ENCODE results near the gene SLC7A6.

Gene SLC7A6

DNA sequence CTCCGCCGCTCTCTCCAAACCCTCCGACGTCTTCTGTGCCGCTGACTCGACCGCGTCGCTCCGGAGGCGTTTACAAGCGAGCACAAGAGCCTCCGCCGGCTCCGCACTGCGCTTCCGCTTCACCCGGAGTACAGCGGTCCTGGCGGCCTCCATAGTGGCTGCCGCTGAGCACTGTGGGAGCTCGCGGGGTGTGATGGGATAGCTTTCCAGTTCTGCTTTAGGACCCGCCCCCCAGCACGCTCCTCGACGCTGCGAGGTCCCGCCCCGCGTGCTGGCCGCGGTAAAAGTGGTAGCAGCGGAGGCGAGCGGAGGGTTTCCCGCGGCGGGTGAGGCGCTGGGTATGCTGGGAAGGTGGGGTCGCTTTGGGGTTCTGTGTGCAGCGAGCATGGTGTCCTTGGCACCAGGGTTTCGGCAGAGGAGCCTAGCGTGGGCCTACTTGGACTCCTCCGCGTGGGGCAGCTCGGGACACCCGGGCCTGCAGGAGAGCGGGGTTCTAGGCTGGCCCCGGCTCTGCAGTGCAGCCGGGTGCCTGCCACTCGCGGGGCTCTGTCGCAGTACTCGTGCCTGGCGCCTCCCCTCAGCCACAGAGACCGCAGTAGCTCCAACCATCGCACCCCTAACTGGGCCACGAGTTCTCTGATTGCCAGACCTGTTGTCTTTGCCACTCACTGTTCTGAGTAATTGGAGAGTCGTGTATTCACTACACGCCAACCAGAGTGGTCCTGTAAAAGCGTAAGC, 46.6 kb downstream of the SLC7A6 start, which contains the start of the genes PRMT7 and SLC7A6OS:
TSS of gene PRMT7 (plus strand) at position 246 of the 738 bp plus-strand sequence. CDS start 4,961 bp downstream, outside the sequence.
TSS of gene SLC7A6OS (minus strand) at position 173 of the 738 bp plus-strand sequence. CDS start at position 153, 20 bp downstream.
- peak; percentile 93 to 94 for DNase-seq

DNA sequence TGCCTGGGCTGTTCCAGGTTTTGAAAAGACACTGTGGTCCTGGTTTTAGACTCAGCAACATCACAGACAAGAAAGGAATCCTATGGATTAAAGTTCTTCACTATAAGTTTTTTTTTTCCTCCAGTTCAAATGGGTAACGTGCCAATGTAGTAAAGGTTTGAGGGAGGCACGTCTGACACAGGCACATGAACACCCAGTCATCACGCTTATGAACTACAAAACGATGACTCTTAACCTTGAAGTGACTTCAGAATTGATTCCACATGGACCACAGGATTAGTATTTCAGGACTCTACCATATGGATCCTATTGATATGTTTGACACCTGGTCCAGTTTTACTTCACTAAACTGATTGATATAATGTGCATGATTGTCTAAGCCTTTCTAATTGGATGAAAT, 48.8 kb downstream of the SLC7A6 start:
- DNase-seq = no peak

DNA sequence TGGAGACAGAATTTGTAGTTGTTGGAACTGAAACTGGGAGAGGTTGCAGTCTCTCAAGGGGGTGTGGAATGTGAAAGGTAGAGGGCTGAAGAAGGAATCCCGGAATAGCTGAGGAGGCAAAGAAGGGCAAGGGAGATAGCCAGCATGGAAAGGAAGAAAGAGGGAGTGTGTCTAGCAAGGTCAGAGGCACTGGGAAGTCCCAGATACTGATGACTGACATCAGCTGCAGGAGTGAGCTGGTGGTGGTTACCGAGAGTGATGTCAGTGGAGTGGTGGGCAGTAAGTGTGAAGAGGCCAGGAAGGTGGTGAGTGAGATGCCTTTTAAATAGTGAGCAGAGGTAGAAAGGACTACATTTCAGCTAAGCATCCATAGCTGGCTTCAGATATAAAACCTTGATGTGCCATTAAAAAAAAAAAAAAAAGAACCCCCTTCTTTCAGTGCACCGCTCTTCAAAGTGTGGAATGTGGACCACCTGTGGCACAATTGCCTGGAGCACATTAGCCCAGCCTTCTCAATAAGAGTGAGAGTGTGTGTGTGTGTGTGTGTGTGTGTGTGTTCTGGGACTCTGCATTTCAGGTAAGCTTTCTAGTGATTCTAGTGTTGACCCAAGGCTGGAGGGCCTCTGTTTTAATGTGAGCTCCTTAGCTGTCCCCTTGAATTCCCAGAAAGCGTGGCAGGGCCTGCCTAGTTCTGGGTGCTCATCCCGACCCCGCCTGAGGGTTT, 55.0 kb downstream of the SLC7A6 start:
- DNase-seq = peak; percentile 52 to 61

DNA sequence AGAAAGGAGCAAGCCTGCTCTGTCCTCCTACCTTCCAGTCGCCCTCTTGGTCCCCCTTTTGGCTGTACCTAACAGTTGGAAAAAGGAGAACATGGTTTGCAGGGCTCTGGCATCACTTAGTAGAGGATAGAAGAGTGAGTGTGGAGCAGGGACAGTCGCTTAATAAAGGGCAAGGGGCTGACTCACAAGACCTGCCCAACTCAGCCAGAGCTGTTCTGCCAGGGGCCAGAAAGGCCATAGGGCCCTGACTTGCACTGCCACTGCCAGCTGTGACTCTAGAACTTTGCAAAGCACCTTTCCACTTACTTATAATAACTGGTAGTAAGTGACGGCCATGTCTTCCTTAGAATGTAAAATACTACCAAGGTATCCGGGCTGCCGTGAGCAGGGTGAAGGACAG, 60.0 kb downstream of the SLC7A6 start:
- no peak for DNase-seq

DNA sequence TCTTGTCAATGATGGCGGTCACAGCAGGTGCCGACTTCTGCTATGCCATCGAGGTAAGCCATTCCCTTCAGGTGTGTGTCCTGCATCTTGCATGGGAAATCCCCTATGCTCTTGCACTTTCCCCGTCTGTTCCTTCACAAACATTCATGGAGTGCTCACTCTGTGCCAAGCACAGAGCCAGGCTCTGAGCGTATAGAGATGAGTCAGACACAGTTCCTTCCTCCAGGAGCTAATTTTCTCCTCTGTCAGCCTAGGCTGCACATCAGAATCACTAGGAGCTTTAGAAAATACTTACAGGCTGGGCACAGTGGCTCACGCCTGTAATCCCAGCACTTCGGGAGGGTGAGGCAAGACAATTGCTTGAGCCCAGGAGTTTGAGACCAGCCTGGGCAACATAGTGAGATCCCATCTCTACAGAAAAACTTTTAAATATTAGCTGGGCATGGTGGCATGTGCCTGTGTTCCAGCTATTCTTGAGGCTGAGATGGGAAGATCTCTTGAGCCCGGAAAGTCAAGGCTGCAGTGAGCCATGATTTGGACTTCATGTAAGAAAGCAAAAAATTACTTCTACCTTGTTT, 60.5 kb downstream of the SLC7A6 start:
- DNase-seq = no peak

DNA sequence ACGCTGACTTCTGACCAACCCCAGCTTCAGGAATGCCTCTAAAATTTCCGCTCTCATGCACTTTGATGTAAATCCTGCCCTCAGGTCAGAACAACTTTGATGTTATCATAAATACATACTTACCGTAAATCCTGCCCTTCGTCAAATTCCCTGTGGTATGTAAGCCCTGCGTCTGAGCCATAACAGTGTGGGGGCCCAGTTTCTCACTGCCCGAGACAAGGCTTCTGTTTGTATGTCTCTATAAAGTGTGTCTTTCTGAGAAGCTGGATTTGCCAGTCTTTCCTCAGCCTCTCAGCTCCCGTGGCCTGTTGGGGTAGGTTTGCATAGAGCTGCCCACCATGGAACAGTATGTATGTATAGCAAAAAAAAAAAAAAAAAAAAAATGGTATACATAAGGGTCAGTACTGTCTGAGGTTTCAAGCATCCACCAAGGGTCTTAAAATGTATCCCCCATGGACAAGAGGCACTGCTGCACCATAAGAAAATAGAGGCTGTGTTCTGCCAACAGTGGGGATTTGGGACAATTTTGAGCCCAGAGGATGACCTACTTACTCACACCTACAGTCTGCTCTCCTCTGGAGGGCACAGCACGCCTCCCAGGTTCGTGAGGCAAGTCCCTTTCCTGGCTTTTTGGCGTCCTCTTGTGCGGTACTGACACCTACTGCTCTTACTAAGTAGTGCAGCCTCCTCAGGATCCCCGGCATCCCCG, 64.0 kb downstream of the SLC7A6 start:
- peak; percentile 76 to 84 for DNase-seq

DNA sequence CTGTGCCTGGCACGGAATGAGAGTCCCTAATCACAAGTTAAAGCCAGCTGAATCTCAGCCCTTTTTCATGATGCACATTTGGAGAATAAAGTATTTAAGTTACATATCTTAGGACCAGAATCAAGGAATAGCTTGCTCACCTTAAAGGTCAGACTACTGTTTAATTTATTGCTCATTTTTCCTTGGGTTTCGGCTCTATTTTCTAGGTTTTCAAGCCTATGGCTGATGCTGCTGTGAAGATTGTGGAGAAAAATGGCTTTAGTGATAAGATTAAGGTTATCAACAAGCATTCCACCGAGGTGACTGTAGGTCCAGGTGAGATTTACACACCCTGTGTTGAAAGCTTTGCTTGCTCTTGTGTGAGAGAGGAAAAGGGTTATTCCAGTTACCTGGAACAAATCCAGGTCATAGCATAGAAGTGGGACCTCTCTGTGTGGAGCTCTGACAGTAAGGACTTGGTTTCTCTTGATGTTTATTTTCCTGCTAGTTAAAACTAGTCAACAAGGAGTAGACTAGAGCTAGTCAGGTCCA, 64.6 kb downstream of the SLC7A6 start:
- DNase-seq = no peak

DNA sequence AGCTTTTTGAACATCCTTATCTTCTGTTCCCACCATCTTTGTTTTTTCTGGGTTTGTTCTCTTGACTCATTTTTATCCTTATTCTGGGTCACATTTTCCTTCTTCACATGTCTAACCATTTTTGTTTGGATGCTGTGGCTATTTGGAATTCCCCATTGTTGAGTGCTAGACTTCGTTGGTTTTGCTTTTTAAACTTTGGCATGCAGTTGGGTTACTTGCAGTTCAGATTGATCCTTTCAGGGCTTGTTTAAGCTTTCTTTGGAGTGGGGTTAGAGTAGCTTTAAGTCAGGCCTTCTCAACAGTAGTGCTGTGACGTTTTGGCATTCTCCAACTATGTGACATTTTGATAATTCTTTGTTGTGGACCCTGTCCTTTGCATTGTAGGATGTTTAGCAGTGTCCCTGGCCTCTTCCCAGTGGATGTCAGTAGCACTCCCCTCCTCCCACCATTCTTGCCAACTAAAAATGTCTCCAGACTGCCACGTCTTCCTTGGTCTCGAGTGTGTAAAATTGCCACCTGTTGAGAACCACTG, 67.6 kb downstream of the SLC7A6 start:
- no peak for DNase-seq

DNA sequence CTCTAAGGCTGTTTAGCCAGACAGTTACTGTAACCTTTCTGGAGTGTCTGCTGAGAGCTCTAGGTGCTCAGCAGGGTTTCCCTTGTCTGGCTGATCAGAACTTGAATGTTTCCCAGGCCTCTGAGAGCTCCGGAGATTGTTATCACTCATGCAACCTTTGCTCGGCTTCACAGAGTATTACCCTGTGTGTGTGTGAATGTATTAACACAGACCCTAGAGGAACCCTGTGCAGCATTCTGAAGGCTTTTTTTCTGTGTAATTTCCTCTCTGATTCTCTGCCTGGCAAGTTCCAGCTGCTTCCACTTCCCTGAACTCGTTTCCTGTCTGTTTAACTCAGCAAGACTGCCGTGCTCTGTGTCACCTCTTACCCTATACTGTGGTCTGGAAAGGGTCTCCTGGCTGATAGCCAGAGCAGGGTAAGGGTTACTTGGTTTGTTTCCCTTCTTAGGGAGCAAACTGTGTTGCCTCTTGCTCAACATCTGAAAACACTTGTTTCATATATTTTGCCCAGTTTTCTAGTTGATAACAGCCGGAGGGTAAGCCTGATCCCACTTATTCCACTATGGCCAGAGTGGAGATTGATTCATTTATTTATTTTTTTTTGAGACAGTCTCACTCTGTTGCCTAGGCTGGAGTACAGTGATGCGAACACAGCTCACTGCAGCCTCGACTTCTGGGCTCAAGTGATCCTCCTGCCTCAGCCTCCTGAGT, 68.2 kb downstream of the SLC7A6 start:
- DNase-seq = no peak

DNA sequence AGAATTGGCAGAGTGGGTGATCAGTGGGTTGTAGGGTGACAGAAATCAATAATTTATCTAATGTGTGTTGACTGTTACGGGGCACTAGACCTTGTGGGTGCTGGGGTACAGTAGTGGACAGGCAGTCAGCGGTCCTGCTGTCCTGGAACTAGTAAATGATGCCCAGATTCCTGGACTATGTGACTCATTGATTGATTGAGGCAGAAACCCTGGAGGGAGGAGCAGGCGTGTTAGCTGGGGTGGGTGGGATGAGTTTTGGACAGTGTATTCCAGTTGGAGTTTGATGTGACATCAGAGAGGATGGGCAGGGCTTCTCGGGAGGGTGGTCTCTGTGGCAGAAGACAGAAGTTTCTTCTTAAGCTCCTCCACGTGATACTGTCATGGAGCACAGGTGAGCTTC, 70.8 kb downstream of the SLC7A6 start:
- DNase-seq = no peak

DNA sequence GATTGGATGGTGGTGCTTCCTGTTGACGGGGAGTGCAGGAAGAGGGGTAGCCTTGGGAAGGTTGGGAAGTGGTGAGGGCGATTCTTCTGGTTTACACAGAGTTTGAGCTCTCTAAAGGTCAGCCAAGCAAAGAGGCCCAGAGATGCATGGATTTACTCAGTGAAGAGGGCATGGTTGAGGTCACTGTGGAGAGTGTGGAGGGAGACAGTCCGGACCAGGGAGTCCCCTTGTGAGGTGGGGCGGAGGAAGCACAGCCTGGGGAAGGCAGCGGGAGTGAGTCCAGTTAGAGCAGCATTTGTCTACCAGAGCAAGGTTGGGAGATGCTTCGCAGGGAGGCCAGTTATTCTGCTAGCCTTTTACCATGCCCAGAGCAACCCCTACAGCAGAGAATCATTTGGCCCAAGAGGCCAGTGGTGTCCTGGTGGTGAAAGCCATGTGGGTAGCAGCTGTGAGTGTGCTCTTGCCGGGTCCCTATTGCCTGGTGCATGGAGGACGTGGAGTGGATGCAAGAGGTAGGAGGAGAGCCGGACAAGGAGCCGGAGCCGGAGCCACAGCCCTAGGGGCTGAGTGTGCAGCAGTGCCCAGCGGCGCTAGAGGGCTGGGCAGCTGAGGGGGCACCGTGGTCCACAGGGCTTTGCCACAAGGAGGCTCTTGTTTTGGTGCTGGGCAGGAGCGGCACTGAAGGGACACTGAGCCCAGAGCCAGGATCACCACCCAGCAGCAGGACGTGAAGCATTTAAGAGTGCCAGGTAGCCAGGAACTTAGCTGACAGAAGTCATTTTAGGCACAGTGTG, 74.2 kb downstream of the SLC7A6 start:
- no peak for DNase-seq

DNA sequence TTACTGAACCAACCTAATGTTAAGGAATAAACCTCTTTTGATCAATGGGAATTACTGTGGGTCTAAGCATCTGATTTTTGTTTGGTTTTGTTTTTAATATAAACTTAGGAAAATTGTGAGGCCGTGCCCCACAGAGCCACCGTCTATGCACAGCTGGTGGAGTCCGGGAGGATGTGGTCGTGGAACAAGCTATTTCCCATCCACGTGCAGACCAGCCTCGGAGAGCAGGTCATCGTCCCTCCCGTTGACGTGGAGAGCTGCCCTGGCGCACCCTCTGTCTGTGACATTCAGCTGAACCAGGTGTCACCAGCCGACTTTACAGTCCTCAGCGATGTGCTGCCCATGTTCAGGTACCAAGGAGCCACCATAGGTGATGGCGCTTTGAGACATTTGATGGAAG, 74.9 kb downstream of the SLC7A6 start:
- DNase-seq = no peak

DNA sequence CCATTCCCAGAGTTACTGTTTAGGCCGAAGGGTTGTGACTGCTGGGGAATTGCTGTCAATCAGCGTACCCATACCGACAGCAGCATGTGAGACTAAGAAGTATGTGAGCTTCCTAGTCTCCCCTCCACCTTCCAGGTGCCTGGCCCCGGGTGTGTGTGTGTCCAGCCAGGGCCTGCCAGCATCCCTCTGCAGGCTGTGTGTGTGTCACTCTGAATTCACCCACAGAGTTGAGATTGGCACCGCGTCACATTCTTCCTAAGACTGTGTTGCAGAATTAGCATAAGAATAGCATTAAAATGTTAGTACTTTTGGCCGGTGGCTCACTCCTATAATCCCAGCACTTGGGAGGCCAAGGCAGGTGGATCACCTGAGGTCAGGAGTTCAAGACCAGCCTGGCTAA, 78.3 kb downstream of the SLC7A6 start:
- no peak for DNase-seq

DNA sequence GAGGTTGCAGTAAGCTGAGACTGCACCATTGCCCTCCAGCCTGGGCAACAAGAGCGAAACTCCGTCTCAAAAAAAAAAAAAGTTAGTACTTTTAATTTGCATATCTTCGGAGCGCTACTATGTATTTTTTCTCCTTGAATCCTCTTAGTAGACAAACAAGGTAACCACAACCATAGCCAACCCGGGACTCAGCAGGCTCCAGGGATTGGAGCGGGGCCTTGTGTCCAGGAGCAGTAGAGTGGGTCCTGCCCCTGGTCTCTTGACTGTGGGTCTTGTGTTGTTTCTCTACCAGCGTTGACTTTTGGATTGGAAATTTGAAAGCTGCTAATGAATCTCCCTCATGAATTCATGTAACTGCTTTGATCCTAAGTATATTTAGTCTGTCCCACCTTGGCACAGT, 78.8 kb downstream of the SLC7A6 start:
- no peak for DNase-seq

DNA sequence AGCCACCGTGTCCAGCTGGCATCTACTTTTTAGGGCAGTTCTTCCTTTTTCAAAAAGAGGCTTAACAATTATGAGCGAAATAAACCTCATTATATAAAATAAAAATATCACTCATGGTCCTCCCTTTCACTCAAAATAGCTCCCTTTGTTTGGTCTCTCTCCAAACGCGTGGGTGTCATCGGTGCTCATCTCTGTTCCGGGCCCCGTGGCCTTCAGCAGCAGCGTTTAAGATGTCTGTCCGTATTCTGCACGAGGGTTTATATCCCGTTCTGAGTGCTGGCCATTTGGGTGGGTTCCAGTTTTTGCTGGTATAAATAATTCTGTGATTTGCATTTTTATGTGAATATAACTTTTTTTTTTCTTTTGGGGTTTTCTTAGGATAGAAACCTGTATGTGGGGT, 79.9 kb downstream of the SLC7A6 start:
- no peak for DNase-seq

DNA sequence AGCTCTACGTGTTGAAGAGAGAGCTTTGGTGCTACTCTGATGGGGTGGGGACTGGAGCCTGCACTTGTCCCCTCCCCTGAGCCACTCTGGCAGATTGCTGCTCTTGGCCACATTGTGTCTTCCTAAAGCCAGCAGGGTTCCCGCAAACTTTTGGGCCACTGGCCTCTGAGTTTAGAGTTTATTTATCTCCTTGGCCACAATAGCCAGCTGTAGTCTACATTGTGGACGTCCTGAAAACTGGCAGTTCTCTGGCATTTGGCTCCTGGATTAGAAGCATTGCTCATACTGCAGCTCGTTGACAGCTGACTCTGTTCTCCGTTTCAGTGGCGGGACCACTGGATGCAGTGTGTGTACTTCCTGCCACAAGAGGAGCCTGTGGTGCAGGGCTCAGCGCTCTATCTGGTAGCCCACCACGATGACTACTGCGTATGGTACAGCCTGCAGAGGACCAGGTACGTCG, 81.1 kb downstream of the SLC7A6 start:
- no peak for DNase-seq

DNA sequence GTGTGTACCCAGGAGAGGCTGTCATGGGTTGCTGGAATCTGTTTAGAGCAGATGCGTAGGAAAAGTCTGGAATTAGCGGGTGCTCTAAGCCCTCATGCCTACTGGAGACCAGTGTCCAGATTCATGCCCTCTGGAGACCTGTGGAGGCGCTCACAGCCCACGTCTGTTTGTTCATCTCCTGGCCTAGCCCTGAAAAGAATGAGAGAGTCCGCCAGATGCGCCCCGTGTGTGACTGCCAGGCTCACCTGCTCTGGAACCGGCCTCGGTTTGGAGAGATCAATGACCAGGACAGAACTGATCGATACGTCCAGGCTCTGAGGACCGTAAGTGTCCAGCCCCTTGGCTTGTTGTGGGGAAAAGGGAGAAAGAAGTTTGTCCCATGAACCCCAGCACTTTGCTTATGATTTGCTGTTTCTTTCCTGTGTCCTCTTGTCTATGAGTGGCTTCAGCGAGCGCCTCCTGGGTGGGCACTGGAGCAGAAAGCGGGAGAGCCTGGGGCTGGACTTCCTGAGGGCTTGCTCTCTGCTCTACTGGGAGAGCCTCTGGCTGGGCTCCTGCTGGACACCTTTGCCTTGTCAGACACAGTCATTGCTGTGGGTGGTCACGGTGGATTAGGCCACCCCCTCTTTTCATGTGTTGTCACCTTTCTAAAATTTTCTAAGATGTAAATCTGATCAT, 81.8 kb downstream of the SLC7A6 start:
- DNase-seq = no peak

DNA sequence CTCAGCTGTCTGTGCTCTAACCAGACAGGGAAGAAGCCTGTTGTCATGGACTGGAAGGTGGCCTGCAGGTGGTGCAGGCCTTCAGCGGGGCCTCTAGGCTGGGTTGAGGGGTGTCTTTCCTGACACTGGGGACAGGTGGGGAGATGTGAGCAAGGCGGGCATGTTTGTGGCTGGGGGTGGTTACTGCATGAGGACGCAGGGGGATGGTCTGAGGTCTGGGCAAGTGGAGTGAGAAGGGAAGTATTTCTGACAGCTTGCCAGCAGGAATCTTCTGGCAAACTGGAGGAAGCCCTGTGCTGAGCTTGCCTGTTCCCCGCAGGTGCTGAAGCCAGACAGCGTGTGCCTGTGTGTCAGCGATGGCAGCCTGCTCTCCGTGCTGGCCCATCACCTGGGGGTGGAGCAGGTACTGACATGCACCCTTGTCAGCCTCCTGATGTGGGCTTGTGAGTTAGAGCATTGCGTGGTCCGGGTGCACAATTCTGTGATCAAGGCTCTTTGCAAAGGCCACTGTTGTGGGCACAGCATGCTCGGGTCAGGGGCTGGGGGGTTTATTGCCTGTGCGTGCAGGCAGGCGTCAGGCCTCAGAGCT, 82.7 kb downstream of the SLC7A6 start:
- DNase-seq = no peak

DNA sequence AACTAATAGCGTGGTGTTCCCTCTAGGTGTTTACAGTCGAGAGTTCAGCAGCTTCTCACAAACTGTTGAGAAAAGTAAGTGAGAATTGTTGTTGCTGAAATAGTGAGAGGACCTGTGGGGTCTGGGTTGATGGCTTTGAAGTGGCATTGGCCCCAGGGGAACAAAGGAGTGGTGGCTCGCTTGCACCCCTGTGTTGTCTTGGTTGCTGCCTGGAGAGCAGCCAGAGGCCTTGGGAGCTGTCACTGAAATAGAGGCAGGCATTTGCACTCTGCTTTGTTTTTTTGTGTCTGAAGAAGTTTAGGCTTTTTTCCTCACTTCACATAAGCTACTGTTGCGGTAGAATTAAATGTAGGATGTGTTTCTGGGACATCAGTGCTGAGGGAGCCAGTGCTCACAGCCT, 83.3 kb downstream of the SLC7A6 start:
- no peak for DNase-seq

Measured in activated CD4-positive, alpha-beta T cell treated with anti-CD3 and anti-CD28 coated beads, Interleukin-2, amount 50 U/mL, for 48 hours (primary cell).